Ovary (tissue), 1 donor: ENCODE data around the gene PFKL.
"Not testable (repeated sequence)": the region's sequence is repeated elsewhere in the genome, so short reads cannot be mapped to it uniquely, and the experiment has no call there.

ENCODE experiments used
- EP300 ChIP-seq: sonication (generic); formaldehyde crosslinking; IDR thresholded peaks from one replicate; pipeline ENCODE4 v1.6.1; 2017; ENCODE audit warnings: antibody characterized with exemption
- POLR2A ChIP-seq: fragments of 450-650 bp; IDR thresholded peaks from one replicate; pipeline ENCODE4 v1.6.1; 2017; ENCODE audit warnings: antibody characterized with exemption, mild to moderate bottlenecking, moderate library complexity

DNA sequence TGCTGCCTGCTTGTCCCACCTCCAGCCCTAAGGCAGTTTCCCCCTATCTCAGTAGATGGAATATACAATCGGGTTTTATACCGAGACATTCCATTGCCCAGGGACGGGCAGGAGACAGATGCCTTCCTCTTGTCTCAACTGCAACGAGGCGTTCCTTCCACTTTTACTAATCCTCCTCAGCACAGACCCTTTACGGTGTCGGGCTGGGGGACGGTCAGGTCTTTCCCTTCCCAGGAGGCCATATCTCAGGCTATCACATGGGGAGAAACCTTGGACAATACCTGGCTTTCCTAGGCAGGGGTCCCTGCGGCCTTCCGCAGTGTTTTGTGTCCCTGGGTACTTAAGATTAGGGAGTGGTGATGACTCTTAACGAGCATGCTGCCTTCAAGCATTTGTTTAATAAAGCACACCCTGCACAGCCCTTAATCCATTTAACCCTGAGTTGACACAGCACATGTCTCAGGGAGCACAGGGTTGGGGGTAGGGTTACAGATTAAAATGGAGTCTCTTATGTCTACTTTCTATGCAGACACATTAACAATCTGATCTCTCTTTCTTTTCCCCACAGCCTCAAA, 16.6 kb upstream of the PFKL start:
- not testable (repeated sequence) for TF ChIP-seq POLR2A, EP300
